GM21576 (cell line): ENCODE measurements around the gene GDPD3.

Experiments
- ATAC-seq: cut with Tn5 transposase; IDR thresholded peaks from one replicate; pipeline ENCODE4 v1.9.1; 2021; ENCODE audit warnings: mild to moderate bottlenecking, moderate library complexity; ENCODE audit not compliant: unreplicated experiment

The GDPD3 gene

GRCh38 chr16:30060836-30061554 is 52.3 kb downstream of the GDPD3 start:
- no peak for ATAC-seq

GRCh38 chr16:30060346-30060745 is 53.0 kb downstream of the GDPD3 start:
- no peak for ATAC-seq

- no peak for ATAC-seq
Observed at GRCh38 chr16:30054959-30055553, 58.3 kb downstream of the GDPD3 start.
